SK-N-SH treated with all-trans-retinoic acid at 6 μM for 48 hours (cell line): ENCODE results near the gene CERS5.

Experiments used
- CREB5 ChIP-seq: fragments of 250-450 bp; sonication (Bioruptor Pico); IDR thresholded peaks from 2 replicates; pipeline ENCODE4 v1.5.1; 2020; ENCODE audit warnings: low read depth, mild to moderate bottlenecking, moderate library complexity
- CSDC2 ChIP-seq: fragments of 250-450 bp; sonication (Bioruptor Pico); IDR thresholded peaks from 2 replicates; pipeline ENCODE4 v1.5.0; 2020; ENCODE audit warnings: mild to moderate bottlenecking, moderate library complexity
- OSR1 ChIP-seq: fragments of 250-450 bp; sonication (Bioruptor Pico); IDR thresholded peaks from 2 replicates; pipeline ENCODE4 v1.8.0; 2022; ENCODE audit warnings: moderate library complexity, mild to moderate bottlenecking, inconsistent platforms
- PPARA ChIP-seq: fragments of 250-450 bp; sonication (Bioruptor Pico); IDR thresholded peaks from 2 replicates; pipeline ENCODE4 v1.5.0; 2020; ENCODE audit warnings: mild to moderate bottlenecking, borderline replicate concordance
- RARB ChIP-seq: fragments of 250-450 bp; sonication (Bioruptor Pico); IDR thresholded peaks from 2 replicates; pipeline ENCODE4 v1.8.0; 2021; ENCODE audit warnings: mild to moderate bottlenecking, moderate library complexity
- SNAI2 ChIP-seq: fragments of 250-450 bp; sonication (Bioruptor Pico); IDR thresholded peaks from 2 replicates; pipeline ENCODE4 v1.5.0; 2020; ENCODE audit warnings: mild to moderate bottlenecking, moderate library complexity
- TSHZ2 ChIP-seq: fragments of 250-450 bp; sonication (Bioruptor Pico); IDR thresholded peaks from 2 replicates; pipeline ENCODE4 v1.5.0; 2020; ENCODE audit warnings: mild to moderate bottlenecking, moderate library complexity
- ZFP3 ChIP-seq: fragments of 250-450 bp; sonication (Bioruptor Pico); IDR thresholded peaks from 2 replicates; pipeline ENCODE4 v1.5.0; 2020; ENCODE audit warnings: mild to moderate bottlenecking, moderate library complexity
- ZNF70 ChIP-seq: fragments of 450-650 bp; formaldehyde crosslinking; IDR thresholded peaks from 2 replicates; pipeline ENCODE4 v1.5.0; 2020; ENCODE audit warnings: mild to moderate bottlenecking, moderate library complexity

- no peak for TF ChIP-seq CREB5 (CRISPR knock-in tag)
- TF ChIP-seq PPARA, result no peak
- no peak for TF ChIP-seq OSR1 (CRISPR knock-in tag)
- TF ChIP-seq TSHZ2 (CRISPR knock-in tag), result no peak
- TF ChIP-seq CSDC2 (CRISPR knock-in tag), result no peak
- no peak for TF ChIP-seq RARB (CRISPR knock-in tag)
- TF ChIP-seq ZFP3 (CRISPR knock-in tag), result no peak
- no peak for TF ChIP-seq ZNF70 (CRISPR knock-in tag)
- TF ChIP-seq SNAI2 (CRISPR knock-in tag), result no peak
Observed at GRCh38 chr12:50085615-50086072, 81.5 kb downstream of the CERS5 start.
